Vagina (tissue), 2 donors: ENCODE results near the gene TBX1.
"Not testable (repeated sequence)": the region's sequence is repeated elsewhere in the genome, so short reads cannot be mapped to it uniquely, and the experiment has no call there.

ENCODE experiments used
- POLR2A ChIP-seq, 2 donors: fragments of 450-650 bp; IDR thresholded peaks; one replicate each; pipeline ENCODE4 v1.6.1; 2017; ENCODE audit warnings: antibody characterized with exemption in 2 of 2, mild to moderate bottlenecking in 2 of 2, moderate library complexity in 2 of 2
- POLR2AphosphoS5 ChIP-seq, 2 donors: sonication (generic); formaldehyde crosslinking; IDR thresholded peaks; one replicate each; pipeline ENCODE4 v1.9.0; 2017; ENCODE audit warnings: antibody characterized with exemption in 2 of 2, mild to moderate bottlenecking in 2 of 2, low read depth in 1 of 2; ENCODE audit not compliant: insufficient read depth in 1 of 2

DNA sequence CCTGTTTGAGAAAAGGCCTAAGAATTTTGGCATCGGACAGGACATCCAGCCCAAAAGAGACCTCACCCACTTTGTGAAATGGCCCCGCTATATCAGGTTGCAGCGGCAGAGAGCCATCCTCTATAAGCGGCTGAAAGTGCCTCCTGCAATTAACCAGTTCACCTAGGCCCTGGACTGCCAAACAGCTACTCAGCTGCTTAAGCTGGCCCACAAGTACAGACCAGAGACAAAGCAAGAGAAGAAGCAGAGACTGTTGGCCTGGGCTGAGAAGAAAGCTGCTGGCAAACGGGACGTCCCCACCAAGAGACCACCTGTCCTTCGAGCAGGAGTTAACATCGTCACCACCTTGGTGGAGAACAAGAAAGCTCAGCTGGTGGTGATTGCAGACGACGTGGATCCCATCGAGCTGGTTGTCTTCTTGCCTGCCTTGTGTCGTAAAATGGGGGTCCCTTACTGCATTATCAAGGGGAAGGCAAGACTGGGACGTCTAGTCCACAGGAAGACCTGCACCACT lies 31.9 kb downstream of the TBX1 start:
- TF ChIP-seq POLR2AphosphoS5 (IDR thresholded peaks at IDR 0.05; ENCODE audit: insufficient read depth in 1 of 2, low read depth in 1 of 2); POLR2A (IDR thresholded peaks at IDR 0.05): not testable (repeated sequence)
